HG02623 (cell line): ENCODE measurements around the gene TNFSF11.
"Not testable (repeated sequence)": the region's sequence is repeated elsewhere in the genome, so short reads cannot be mapped to it uniquely, and the experiment has no call there.

ENCODE experiments used
- ATAC-seq: cut with Tn5 transposase; IDR thresholded peaks from one replicate; pipeline ENCODE4 v1.9.1; 2021; ENCODE audit warnings: moderate library complexity; ENCODE audit not compliant: unreplicated experiment

The TNFSF11 gene

GRCh38 chr13:42559573-42560218, 14.3 kb upstream of the TNFSF11 start:
- not testable (repeated sequence) for ATAC-seq

DNA sequence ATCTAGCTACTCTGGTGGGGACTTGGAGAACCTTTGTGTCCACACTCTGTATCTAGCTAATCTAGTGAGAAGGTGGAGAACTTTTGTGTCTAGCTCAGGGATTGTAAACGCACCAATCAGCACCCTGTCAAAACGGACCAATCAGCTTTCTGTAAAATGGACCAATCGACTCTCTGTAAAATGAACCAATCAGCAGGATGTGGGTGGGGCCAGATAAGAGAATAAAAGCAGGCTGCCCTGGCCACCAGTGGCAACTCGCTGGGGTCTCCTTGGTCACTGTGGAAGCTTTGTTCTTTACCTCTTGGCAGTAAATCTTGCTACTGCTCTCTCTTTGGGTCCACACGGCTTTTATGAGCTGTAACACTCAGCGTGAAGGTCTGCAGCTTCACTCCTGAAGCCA, 13.6 kb upstream of the TNFSF11 start:
- not testable (repeated sequence) for ATAC-seq

DNA sequence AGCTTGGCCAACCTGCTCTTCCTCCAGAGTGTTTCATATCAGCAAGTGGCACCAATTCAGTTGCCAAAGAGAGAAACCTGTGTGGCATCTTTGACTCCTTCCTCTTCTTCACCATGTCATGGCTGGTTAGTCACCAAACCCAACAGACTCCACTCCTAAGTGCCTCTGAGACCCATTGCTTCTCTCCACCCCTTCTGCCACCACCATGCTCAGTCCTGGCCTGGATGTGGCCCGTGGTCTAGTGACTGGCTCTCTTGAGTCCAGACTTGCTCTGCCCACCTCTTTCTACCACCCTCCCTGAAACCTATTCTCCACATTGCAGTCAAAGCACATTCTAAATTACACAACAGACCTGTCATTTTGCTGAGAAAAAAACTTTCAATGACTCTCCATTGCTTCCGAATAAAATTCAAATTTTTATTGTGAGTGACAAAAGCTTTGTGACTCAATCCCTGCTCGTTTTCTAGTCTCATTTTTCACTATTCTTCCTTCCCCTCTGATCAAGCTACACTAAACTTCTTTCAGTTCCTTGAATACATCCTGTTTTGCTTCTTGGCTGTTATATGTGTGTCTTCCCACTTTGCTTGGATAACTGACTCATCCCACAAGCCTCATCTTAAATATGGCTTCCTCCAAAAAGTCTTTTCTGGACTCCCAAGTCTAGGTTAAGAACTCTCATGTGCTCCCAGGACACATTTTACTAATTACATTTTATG, 12.0 kb upstream of the TNFSF11 start:
- ATAC-seq = no peak

DNA sequence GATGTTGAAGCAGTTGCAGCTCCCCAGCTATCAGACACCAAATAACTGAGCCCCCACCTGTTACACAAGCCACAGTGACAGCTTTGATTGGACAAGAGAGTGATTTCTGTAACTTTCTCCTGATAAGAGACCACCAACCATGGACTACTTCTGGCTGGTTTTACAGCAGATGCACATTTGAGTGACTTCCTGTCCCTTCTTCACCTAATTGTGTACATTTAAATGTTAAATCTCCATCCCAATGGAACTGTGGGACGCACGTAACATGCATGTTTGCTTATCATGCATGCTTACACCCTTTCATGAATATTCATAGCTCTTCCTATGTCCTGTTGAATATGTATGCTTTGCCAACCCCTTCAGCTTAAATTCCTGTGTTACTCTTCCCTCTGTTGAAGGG, 6.0 kb upstream of the TNFSF11 start:
- no peak for ATAC-seq

DNA sequence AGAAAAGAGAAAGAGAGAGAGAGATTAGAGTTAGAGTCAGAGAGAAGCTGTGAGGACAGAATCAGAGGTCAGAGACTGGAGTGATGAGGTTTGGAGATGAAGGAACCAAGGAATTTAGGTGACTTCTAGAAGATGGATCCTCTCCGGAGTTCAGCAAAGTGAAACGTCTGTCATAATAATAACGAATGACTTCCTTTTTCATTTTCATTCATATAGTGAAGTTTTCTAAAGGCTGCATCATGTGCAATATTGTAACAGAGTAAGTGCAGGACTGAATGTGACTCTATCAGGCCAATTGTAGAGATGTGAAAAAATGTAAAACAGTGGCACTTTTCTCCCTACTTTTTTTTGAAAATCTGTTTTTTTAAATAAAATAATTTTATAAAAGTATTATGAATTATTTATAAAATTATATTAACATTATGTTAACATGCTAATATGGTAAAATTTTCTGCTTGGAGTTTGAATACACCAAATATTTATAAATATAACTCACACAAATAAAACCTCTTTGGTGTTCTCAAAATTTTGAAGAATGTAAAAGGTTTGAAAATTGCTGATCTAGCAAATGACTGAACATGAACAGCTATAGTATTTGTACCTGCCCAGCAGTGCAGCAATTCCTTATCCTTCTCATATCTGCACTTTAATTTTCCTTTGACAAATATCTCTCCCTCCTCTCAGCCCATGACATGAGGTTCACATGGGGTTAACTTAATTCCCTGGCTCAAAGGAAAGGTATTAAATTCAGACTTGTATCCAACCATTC, 4.2 kb upstream of the TNFSF11 start:
- no peak for ATAC-seq

- no peak for ATAC-seq
Measured at GRCh38 chr13:42571895-42572294, 2.1 kb upstream of the TNFSF11 start.

DNA sequence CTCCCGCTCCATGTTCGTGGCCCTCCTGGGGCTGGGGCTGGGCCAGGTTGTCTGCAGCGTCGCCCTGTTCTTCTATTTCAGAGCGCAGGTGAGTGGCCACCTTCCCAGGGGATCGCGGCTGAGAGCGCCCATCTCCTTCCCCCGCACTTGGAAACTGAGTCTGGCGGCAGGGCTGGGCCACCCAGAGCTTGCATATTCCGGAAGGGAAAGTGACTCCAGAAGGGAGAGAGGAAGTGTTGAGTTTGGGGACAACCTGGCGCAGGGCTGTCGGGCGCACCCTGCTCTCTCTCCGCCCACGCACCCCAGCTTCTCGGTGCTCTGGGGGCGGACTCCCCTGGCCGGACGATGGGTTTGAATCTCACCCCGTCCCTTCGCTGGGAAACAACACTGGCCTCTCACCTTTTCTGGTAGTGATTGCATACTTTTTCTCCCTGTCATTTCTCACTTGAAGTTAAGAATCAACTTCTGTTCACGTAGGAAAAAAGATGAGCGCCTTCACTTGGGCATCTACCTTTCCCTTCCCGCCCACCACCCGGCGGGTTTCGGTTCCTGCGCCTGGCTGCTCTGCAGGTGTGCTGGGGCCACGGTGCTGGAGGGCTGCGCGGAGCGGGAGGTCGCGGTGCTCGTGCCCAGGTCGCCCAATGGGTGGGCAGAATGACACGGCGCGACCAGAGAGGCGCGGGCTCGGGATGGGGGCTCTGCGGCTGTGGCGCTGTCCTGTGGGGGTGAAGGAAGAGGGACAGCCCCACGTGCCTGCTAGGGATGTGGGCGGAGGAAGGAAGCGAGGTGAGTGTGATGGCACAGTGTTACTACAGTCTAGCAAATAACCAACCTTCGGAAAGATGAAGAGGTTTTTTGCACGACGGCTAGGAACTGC, 721 bp downstream of the TNFSF11 start:
- ATAC-seq = peak; percentile 65

DNA sequence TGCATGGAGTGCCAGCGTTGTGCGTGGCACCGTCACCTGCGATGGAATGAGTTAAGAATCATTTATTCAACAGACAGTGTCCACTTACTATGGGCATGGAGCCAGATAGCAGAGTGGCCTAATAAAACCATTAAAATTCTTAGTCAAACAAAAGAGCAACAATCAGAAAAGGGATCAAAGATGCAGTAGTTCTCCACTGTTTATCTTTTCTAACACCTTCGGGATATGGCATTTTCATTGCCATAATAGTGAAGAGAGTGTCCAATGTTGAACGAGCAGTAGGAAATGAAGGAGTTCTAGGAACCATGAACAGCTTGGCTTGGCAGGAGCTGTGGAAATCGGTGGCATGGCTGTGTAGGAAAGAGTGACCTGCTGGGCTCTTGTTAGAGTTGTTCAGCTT, 2.0 kb downstream of the TNFSF11 start:
- ATAC-seq = no peak

- no peak for ATAC-seq
Measured at GRCh38 chr13:42577538-42577937, 3.6 kb downstream of the TNFSF11 start.

GRCh38 chr13:42580644-42581043, 6.7 kb downstream of the TNFSF11 start:
- no peak for ATAC-seq

- ATAC-seq = no peak
Measured at GRCh38 chr13:42581427-42581826, 7.5 kb downstream of the TNFSF11 start.

DNA sequence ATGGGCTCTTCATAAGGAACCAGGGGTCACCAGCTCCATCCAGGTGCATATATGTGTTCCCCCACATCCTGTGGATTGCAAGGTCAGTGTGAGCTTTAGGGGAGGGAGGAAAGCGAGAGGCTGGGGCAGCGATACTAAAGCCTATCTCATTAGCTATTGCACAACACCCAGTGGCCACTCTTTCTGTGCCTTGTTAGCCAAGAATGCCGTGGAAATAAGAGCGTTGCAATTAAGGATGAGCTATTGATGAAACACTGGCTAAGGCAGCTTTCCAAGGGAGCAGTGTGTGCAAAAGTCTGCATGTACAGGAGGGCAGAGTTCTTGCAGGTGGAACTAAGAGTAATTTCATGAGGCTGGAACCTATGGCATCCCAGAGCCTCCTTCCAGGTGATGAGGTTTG, 17.6 kb downstream of the TNFSF11 start:
- ATAC-seq = no peak

GRCh38 chr13:42592915-42593900, 19.3 kb downstream of the TNFSF11 start:
- ATAC-seq = no peak

- ATAC-seq = no peak
Measured at GRCh38 chr13:42594481-42595252, 20.7 kb downstream of the TNFSF11 start.

GRCh38 chr13:42595253-42595571, 21.3 kb downstream of the TNFSF11 start:
- ATAC-seq = no peak

DNA sequence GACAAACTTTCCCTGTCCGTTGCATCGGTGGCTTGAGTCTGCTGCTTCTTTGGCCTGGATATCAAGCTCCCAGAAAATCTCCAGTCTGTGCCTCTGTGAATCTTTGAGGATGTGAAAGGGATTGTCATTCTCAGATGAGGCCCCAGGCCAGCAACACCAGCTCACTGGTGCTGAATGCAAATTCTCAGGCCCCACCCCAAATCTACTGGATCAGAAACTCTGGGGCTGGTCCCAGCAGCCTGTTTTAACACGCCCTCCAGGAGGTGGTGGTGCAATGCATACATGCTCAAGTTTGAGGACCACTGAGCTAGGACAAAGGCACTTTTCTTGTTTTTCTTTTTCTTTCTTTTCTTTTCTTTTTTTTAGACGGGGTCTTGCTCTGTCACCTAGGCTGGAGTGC, 23.6 kb downstream of the TNFSF11 start:
- ATAC-seq = no peak

GRCh38 chr13:42600943-42601342, 27.0 kb downstream of the TNFSF11 start:
- ATAC-seq = no peak

GRCh38 chr13:42602906-42603305, 29.0 kb downstream of the TNFSF11 start:
- ATAC-seq = peak; percentile 72

- no peak for ATAC-seq
Measured at GRCh38 chr13:42603571-42603970, 29.6 kb downstream of the TNFSF11 start.
